Peyer's patch (tissue), 4 donors: Measurements from ENCODE around the gene AOX1.

ENCODE experiments used
- POLR2A ChIP-seq, 2 donors: fragments of 450-650 bp; IDR thresholded peaks; one replicate each; pipeline ENCODE4 v1.5.1; 2017; ENCODE audit warnings: antibody characterized with exemption in 2 of 2, mild to moderate bottlenecking in 2 of 2, moderate library complexity in 2 of 2
- TF ChIP-seq, protein P1 (sequence below), 6 experiments: fragments of 450-650 bp in 4 of 6; fragments of 200-600 bp in 2 of 6; sonication (generic) in 1 of 6; IDR thresholded peaks; one replicate each; pipeline ENCODE4 v1.5.1; 2017 to 2019; ENCODE audit warnings: antibody characterized with exemption in 6 of 6, mild to moderate bottlenecking in 3 of 6, moderate library complexity in 1 of 6

DNA sequence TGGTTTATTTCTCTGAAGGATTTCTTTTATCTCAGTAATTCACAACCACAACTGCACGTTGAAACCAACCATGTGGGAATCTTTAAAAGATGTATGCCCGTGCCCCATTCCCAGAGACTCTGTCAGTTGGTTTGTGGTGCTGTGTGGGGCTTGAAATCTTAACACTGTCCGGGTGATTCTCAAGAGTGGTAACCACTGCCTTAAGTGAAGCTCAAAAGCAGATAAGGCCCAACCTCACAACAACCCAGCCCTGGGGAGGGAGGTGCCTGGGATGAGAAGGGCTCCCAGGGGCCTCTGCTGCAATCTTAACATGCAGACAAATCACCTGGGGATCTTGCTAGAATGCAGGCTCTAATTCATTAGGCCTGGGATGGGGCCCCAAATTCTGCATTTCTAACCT is 13.4 kb downstream of the AOX1 start:
- TF ChIP-seq, protein P1, sequence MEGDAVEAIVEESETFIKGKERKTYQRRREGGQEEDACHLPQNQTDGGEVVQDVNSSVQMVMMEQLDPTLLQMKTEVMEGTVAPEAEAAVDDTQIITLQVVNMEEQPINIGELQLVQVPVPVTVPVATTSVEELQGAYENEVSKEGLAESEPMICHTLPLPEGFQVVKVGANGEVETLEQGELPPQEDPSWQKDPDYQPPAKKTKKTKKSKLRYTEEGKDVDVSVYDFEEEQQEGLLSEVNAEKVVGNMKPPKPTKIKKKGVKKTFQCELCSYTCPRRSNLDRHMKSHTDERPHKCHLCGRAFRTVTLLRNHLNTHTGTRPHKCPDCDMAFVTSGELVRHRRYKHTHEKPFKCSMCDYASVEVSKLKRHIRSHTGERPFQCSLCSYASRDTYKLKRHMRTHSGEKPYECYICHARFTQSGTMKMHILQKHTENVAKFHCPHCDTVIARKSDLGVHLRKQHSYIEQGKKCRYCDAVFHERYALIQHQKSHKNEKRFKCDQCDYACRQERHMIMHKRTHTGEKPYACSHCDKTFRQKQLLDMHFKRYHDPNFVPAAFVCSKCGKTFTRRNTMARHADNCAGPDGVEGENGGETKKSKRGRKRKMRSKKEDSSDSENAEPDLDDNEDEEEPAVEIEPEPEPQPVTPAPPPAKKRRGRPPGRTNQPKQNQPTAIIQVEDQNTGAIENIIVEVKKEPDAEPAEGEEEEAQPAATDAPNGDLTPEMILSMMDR (IDR thresholded peaks at IDR 0.05), result no peak
- no peak for TF ChIP-seq POLR2A (IDR thresholded peaks at IDR 0.05)
